Ectodermal cell (in vitro differentiated cells): ENCODE data around the gene KCTD8.

Experiments used
- H3K27ac ChIP-seq: 2 replicates; pipeline ENCODE4 v1.7.0; 2013; ENCODE audit warnings: mild to moderate bottlenecking, low read depth, low read length; ENCODE audit not compliant: insufficient read depth, poor library complexity, severe bottlenecking
- H3K27me3 ChIP-seq: 2 replicates; pipeline ENCODE4 v1.7.0; 2013; ENCODE audit warnings: mild to moderate bottlenecking, low read length; ENCODE audit not compliant: insufficient read depth, control insufficient read depth, poor library complexity, severe bottlenecking
- H3K36me3 ChIP-seq: one replicate; pipeline ENCODE4 v1.7.0; 2013; ENCODE audit warnings: low read length; ENCODE audit not compliant: control insufficient read depth, insufficient read depth
- H3K4me1 ChIP-seq: one replicate; pipeline ENCODE4 v1.7.0; 2013; ENCODE audit warnings: low read length; ENCODE audit not compliant: control insufficient read depth, insufficient read depth
- H3K4me3 ChIP-seq: 2 replicates; pipeline ENCODE4 v1.7.0; 2013; ENCODE audit warnings: low read depth, low read length, control low read depth; ENCODE audit not compliant: insufficient read depth
- H3K9me3 ChIP-seq: 2 replicates; pipeline ENCODE4 v1.7.0; 2013; ENCODE audit warnings: mild to moderate bottlenecking, low read length, moderate library complexity; ENCODE audit not compliant: control insufficient read depth
- WGBS, 2 experiments: methylation state at CpG; one replicate each; pipeline ENCODE4 v1.1.7; 2013; ENCODE audit warnings: missing lambda C conversion rate in 2 of 2; 5-methylcytosine and 5-hydroxymethylcytosine counted together

The KCTD8 gene

DNA sequence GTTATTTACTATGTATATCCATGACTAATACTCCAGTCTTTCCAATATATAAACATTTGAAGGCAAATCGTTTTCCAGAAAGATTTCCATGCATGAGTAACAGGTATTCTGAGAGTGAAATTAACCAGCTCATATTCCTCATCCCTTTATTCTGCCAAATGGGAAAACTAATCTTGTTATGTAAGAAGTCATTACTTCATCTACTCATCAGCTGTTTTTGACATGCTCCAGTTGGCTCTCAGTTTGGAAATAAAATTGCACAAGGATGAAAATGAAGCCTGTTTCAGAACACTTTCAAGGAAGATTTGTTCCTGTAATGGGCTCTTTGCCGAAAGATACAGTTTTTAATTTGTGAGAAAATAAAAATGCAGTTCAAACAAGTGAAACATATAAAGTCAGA, 121.9 kb downstream of the KCTD8 start:
- no peaks in the 10 kb centered on the region for H3K9me3 ChIP-seq
- no peaks in the 10 kb centered on the region for H3K4me1 ChIP-seq
- 82 to 86% methylated on average over 2 of the region's 2 CpGs for WGBS, 2 experiments
- H3K27me3 ChIP-seq = no peaks in the 10 kb centered on the region
- no peaks in the 10 kb centered on the region for H3K36me3 ChIP-seq
- H3K27ac ChIP-seq = no peak overlapping the region
- H3K4me3 ChIP-seq = no peak overlapping the region

DNA sequence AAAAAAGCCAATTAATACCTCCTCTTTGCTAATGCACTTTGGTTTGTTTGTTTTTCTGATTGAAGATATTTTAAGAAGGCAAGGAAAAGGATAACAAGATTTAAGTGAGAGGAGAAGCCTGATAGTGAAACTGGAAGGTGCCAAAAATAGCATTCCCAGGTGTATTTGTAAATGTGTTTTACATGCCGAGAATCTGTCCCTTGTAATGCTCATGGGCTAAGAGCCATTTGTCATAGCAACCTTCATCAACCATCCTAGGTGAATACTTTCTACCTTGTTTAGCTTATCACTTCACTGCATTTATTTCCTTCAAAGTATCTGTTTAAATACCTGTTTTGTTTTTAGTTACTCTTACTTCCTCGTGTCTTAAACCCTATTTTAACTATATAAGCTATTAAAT, 127.8 kb downstream of the KCTD8 start:
- H3K36me3 ChIP-seq = no peaks in the 10 kb centered on the region
- H3K27ac ChIP-seq = no peak overlapping the region
- 89 to 95% methylated on average over 1 to 2 of the region's 2 CpGs for WGBS, 2 experiments
- no peak overlapping the region for H3K4me3 ChIP-seq
- no peaks in the 10 kb centered on the region for H3K9me3 ChIP-seq
- no peaks in the 10 kb centered on the region for H3K27me3 ChIP-seq
- no peaks in the 10 kb centered on the region for H3K4me1 ChIP-seq

DNA sequence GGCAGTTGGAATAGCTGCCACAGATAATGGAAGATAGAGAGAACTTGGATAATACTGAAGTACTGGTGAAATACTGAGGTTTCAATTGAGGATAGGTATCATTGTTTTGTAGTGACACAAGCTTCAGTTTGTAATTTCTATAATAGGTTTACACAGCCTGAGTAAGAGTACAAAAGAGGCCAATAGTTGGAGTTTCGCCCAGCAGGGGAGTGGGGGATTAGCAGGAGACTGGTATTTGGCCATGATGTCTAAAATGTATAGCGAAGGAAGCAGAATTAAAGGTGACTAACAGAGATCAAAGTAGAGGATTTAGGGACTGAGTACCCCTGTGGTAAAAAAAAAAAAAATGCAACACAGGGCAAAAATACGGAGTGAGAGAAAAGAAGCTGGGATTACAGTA, 129.5 kb downstream of the KCTD8 start:
- no peaks in the 10 kb centered on the region for H3K4me1 ChIP-seq
- H3K27me3 ChIP-seq = no peaks in the 10 kb centered on the region
- no peaks in the 10 kb centered on the region for H3K36me3 ChIP-seq
- no peaks in the 10 kb centered on the region for H3K9me3 ChIP-seq
- H3K27ac ChIP-seq = no peak overlapping the region
- no peak overlapping the region for H3K4me3 ChIP-seq
- 95 to 97% methylated on average over 2 of the region's 3 CpGs for WGBS, 2 experiments

DNA sequence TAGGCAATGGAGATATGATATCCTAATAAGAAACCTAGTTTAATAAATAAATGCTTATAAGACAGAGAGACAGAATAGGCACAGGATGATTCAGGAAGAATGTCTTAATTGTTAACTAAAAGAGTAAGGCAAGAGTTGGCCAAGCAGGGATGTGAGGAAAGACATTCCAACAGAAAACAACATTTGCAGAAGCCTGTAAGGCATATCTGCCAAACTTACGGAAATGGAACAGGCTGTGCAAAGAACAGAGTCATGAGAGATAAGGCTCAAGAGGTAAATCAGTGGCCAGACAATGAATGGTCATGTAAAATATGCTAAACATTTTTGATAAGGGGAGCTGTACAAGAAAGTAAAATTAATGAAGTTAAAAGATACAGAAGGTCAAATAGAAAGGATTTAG, 134.9 kb downstream of the KCTD8 start:
- Histone ChIP-seq H3K27ac (no peak overlapping the region), H3K36me3 (no peaks in the 10 kb centered on the region), H3K4me1 (no peaks in the 10 kb centered on the region), H3K27me3 (no peaks in the 10 kb centered on the region), H3K9me3 (no peaks in the 10 kb centered on the region), H3K4me3 (no peak overlapping the region)
- WGBS, 2 experiments = 92 to 95% methylated on average over 1 of the region's 1 CpG

DNA sequence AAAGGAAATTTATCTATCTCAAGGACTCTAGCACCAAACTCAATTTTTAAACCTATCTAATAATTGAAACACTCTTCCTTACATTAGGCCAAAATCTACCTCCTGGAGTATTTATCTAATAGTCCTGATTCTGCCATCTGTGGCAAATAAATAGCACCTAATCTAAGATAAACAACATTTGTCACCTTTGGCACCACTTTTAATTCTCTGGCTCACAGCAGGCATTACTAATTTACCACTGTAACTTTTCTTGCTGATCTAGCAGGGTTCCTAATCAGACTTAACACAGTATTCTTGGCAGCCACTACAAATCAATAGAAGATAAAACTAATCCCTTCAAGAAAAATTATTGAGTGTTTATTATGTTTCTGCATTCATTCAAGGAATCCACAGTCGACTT, 161.1 kb downstream of the KCTD8 start:
- Histone ChIP-seq H3K36me3 (no peaks in the 10 kb centered on the region), H3K27ac (no peak overlapping the region), H3K4me3 (no peak overlapping the region), H3K4me1 (no peaks in the 10 kb centered on the region), H3K9me3 (no peaks in the 10 kb centered on the region), H3K27me3 (no peaks in the 10 kb centered on the region)
- no CpG with 5 or more reads among the region's 1 CpG for WGBS, 2 experiments

DNA sequence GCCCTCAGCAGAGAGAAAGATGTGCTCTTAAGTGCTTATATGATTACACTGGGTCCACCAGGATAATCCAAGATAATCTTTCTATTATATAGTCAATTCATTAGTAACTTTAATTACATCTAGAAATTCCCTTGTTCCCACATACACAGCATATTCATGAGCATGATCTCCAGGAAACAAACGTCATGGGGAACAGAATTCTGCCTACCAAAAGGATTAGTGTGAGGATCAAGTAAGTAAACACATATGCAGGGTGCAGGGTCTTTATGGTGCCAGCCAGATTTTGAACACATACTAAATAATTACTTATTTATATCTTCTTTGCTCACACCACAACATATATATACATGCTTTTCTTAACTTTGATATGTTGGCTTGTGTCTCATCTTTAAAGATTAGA, 169.1 kb downstream of the KCTD8 start:
- Histone ChIP-seq H3K27me3 (no peaks in the 10 kb centered on the region), H3K4me1 (no peaks in the 10 kb centered on the region), H3K4me3 (no peak overlapping the region), H3K27ac (no peak overlapping the region), H3K9me3 (no peaks in the 10 kb centered on the region), H3K36me3 (no peaks in the 10 kb centered on the region)
- 85 to 100% methylated on average over 1 of the region's 1 CpG for WGBS, 2 experiments

DNA sequence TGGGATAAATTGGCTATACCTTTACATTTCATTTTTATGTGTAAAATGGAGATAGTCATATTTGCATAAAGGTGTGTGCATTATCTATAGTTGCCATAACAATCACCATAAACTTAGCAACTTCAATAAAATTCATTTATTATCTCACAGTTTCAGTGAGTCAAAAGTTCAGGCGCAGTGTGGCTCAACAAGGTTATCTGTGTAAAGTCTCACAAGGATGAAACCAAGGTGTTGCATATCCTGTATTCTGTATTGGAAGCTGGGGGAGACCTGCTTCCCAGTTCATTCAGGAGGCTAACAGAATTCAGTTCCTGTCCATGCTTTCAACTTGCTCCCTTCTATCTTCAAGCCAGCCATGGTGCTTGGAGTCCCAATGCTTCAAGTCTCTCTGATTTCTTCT, 169.5 kb downstream of the KCTD8 start:
- H3K4me3 ChIP-seq = no peak overlapping the region
- no peaks in the 10 kb centered on the region for H3K27me3 ChIP-seq
- H3K36me3 ChIP-seq = no peaks in the 10 kb centered on the region
- H3K27ac ChIP-seq = no peak overlapping the region
- 96 to 100% methylated on average over 1 of the region's 1 CpG for whole genome bisulfite sequencing, 2 experiments
- H3K4me1 ChIP-seq = no peaks in the 10 kb centered on the region
- H3K9me3 ChIP-seq = no peaks in the 10 kb centered on the region

DNA sequence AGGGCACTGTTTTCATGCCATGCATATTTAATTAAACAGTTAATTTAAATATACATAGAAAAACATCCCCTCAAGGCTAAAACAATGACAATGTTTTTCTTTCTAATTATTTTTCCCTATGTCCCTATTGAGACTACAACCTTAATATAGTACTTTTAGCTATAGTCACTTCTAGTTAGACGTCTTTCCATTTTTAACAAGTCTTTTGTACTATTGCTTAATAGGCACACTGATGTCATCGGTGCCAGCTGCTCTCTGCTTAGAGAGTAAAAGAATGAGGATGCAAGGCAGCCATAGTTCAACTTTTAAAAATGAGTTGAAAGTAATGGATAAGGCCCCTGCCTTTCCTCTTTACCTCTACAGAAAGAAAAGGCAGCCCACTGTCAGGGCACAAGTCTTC, 191.1 kb downstream of the KCTD8 start:
- Histone ChIP-seq H3K9me3 (no peaks in the 10 kb centered on the region), H3K36me3 (no peaks in the 10 kb centered on the region), H3K4me1 (no peaks in the 10 kb centered on the region), H3K27ac (no peak overlapping the region), H3K4me3 (no peak overlapping the region), H3K27me3 (no peaks in the 10 kb centered on the region)
- 77 to 88% methylated on average over 2 of the region's 2 CpGs for WGBS, 2 experiments

DNA sequence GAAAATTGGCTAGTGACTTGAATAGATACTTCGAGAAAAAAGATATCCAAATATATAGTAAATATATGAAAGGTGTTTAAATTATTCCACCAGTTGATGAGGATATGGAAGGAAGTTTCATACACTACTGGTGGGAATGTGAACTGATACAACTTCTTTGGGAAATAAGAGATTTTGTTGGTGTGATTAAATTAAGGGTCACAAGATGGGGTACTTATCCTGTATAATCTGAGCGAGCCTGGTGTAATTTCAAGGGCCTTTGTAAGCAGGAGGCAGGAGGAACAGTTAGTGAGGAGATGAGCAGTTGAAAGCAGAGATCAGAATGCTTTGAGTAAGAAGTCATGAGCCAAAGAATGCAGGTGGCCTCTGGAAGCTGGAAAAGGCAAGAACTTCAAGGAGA, 192.2 kb downstream of the KCTD8 start:
- Histone ChIP-seq H3K4me1 (no peaks in the 10 kb centered on the region), H3K36me3 (no peaks in the 10 kb centered on the region), H3K27ac (no peak overlapping the region), H3K4me3 (no peak overlapping the region), H3K27me3 (no peaks in the 10 kb centered on the region), H3K9me3 (no peaks in the 10 kb centered on the region)
- 65 to 73% methylated on average over 1 of the region's 2 CpGs for WGBS, 2 experiments

DNA sequence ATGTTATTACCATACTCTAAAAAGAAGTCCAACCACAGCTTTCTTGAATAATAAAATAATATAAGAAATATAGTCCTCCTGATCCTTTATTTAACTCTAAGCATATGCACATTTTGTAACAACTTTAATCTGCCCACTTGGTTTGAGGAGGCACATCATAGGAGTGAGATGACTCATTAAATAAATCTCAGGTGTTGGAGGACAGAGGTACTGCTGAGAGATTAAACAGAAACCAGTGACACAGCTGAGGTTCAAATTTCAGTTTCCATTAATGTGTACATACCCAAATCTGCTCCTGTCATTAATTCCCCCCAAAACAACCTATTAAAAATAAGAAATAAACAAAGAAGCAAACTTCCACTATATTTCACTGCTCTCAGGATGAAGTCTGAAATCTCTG, 211.0 kb downstream of the KCTD8 start:
- Histone ChIP-seq H3K27ac (no peak overlapping the region), H3K4me1 (no peaks in the 10 kb centered on the region), H3K36me3 (no peaks in the 10 kb centered on the region), H3K27me3 (no peaks in the 10 kb centered on the region), H3K4me3 (no peak overlapping the region), H3K9me3 (no peaks in the 10 kb centered on the region)

DNA sequence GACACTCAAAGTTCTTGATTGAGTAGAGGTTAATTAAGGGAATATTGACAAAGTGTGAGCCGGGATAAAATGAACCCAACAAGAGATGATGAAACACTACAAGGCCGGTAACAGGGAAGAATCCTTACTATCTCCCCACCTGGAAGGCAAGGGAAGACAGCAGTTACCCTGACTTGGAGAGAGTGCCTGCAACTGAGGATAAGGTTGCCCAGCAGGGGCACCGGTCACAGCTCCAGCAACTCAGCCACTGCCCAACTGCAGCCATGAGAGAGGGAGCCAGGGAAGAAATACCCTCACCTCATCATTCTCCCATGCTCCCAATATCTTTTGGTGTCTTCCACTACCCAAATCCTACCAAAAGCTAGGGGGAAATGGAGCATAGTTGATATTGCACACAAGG, 212.7 kb downstream of the KCTD8 start:
- Histone ChIP-seq H3K9me3 (no peaks in the 10 kb centered on the region), H3K27me3 (no peaks in the 10 kb centered on the region), H3K36me3 (no peaks in the 10 kb centered on the region), H3K4me1 (no peaks in the 10 kb centered on the region), H3K4me3 (no peak overlapping the region), H3K27ac (no peak overlapping the region)
- WGBS, 2 experiments = 88 to 93% methylated on average over 3 of the region's 3 CpGs
